ENCODE data around the gene COX5B.
"Not testable (repeated sequence)": the region's sequence is repeated elsewhere in the genome, so short reads cannot be mapped to it uniquely, and the experiment has no call there.

The COX5B gene

GRCh38 chr2:97654791-97655190, 8.9 kb downstream of the COX5B start:
- no peak for DNase-seq

- no peak for DNase-seq
Measured at GRCh38 chr2:97656129-97656755, 10.4 kb downstream of the COX5B start.

- DNase-seq: no peak
Measured at GRCh38 chr2:97656905-97657587, 11.2 kb downstream of the COX5B start.

GRCh38 chr2:97657986-97658690, 12.3 kb downstream of the COX5B start:
- no peak for DNase-seq

GRCh38 chr2:97658691-97659157, 12.9 kb downstream of the COX5B start:
- DNase-seq: no peak

GRCh38 chr2:97659256-97660043, 13.6 kb downstream of the COX5B start:
- DNase-seq: no peak

- no peak for DNase-seq
Measured at GRCh38 chr2:97660044-97660774, 14.3 kb downstream of the COX5B start.

- DNase-seq: no peak
Measured at GRCh38 chr2:97660775-97661389, 15.0 kb downstream of the COX5B start.

- no peak for DNase-seq
Measured at GRCh38 chr2:97661927-97662326, 16.1 kb downstream of the COX5B start.

- DNase-seq: no peak
Measured at GRCh38 chr2:97662386-97662894, 16.6 kb downstream of the COX5B start.

- peak; percentile 40 for DNase-seq
Measured at GRCh38 chr2:97662895-97663625, 17.2 kb downstream of the COX5B start.

GRCh38 chr2:97663626-97663961, 17.7 kb downstream of the COX5B start:
- no peak for DNase-seq

GRCh38 chr2:97663962-97664635, 18.2 kb downstream of the COX5B start, which contains the start of gene ACTR1B:
ACTR1B (minus strand) TSS chr2:97664044; CDS start chr2:97663890, 154 bp downstream.
- peak; percentile 95 for DNase-seq

GRCh38 chr2:97664636-97664970, 18.7 kb downstream of the COX5B start:
- DNase-seq: no peak

GRCh38 chr2:97669448-97669847, 23.6 kb downstream of the COX5B start, which contains the start of gene C2orf92:
C2orf92 (plus strand) TSS chr2:97669713; CDS start chr2:97669789, 76 bp downstream.
- DNase-seq: no peak

GRCh38 chr2:97670471-97670870, 24.6 kb downstream of the COX5B start:
- no peak for DNase-seq

- DNase-seq: no peak
Measured at GRCh38 chr2:97671526-97671925, 25.7 kb downstream of the COX5B start.

GRCh38 chr2:97672606-97673140, 26.8 kb downstream of the COX5B start:
- DNase-seq: not testable (repeated sequence)

- no peak for DNase-seq
Measured at GRCh38 chr2:97673182-97673914, 27.5 kb downstream of the COX5B start.
